Heart right ventricle (tissue), 16 donors: ENCODE data around the gene TWNK. TPM values are rescaled to one million over a fixed set of nuclear protein-coding genes. Genes with fewer than 3 reads are reported as not detected.

Experiments
- ATAC-seq, 8 donors: fragments of 200-7000 bp; cut with Tn5 transposase; one replicate each; pipeline ENCODE4 v1.9.1; 2020; ENCODE audit warnings: mild to moderate bottlenecking in 8 of 8, moderate library complexity in 8 of 8, moderate number of reproducible peaks in 1 of 8
- DNase-seq, 2 donors: peaks; one replicate each; pipeline ENCODE4 v3.0.0-alpha.2; 2020
- H3K27ac ChIP-seq, 10 donors: fragments of 200-600 bp; sonication (generic) in 2 of 10; one replicate each; pipeline versions ENCODE4 v1.5.0 to v1.8.0; 2020 to 2022; ENCODE audit warnings: mild to moderate bottlenecking in 3 of 10
- H3K27me3 ChIP-seq, 7 donors: fragments of 200-600 bp; one replicate each; pipeline ENCODE4 v1.8.0; 2021 to 2022; ENCODE audit warnings: mild to moderate bottlenecking in 2 of 7
- H3K36me3 ChIP-seq, 9 donors: fragments of 200-600 bp; sonication (generic) in 1 of 9; one replicate each; pipeline versions ENCODE4 v1.5.0 to v1.8.0; 2020 to 2022; ENCODE audit warnings: mild to moderate bottlenecking in 2 of 9
- H3K4me1 ChIP-seq, 9 donors: fragments of 200-600 bp; sonication (generic) in 1 of 9; one replicate each; pipeline versions ENCODE4 v1.5.0 to v1.8.0; 2020 to 2022; ENCODE audit warnings: mild to moderate bottlenecking in 4 of 9
- H3K4me3 ChIP-seq, 10 donors: fragments of 200-600 bp; sonication (generic) in 2 of 10; one replicate each; pipeline versions ENCODE4 v1.5.0 to v1.8.0; 2020 to 2022; ENCODE audit warnings: mild to moderate bottlenecking in 7 of 10, moderate library complexity in 2 of 10
- H3K9me3 ChIP-seq, 11 donors: fragments of 200-600 bp in 10 of 11; sonication (generic) in 2 of 11; one replicate each; pipeline versions ENCODE4 v1.5.0 to v1.8.0; 2013 to 2022; ENCODE audit warnings: mild to moderate bottlenecking in 2 of 11, control low read depth in 1 of 11, moderate library complexity in 1 of 11
- CTCF ChIP-seq, 9 donors: fragments of 200-600 bp; sonication (generic) in 2 of 9; IDR thresholded peaks; one replicate each; pipeline versions ENCODE4 v1.5.0 to v1.8.0; 2021 to 2022; ENCODE audit warnings: antibody characterized with exemption in 9 of 9, mild to moderate bottlenecking in 5 of 9, moderate library complexity in 1 of 9
- WGBS, 2 donors: extraction: QIAGEN DNeasy Blood & Tissue Kit; methylation state at CpG; one replicate each; pipeline ENCODE4 v1.1.7; 2013; ENCODE audit warnings: inconsistent platforms in 1 of 2; 5-methylcytosine and 5-hydroxymethylcytosine counted together
- intact Hi-C, 10 donors: fragments of 100-400 bp; cut with DNase I; formaldehyde crosslinking; loops; one replicate each; pipeline versions ENCODE4 v1.11.1 to v1.14.2; 2022
- long read RNA-seq, 3 donors: library from polyadenylated mRNA; unstranded; transcript quantifications; one replicate each; pipeline ENCODE4 v2.0.0, GENCODE V29; 2020 to 2021
- polyA plus RNA-seq, 2 donors: library from polyadenylated mRNA; stranded (reverse); fragments of 200-250 nt; gene quantifications; one replicate each; pipeline ENCODE4 v1.2.3, GENCODE V29; 2013
- total RNA-seq, 10 donors: library from RNA; stranded (reverse); fragmentation: NEBNext Ultra II Directional in 3 of 10; extraction: Animal tissue kit (Norgen Biotek cat#: 25700) in 3 of 10; gene quantifications; one replicate each; pipeline versions ENCODE4 v1.2.1 to v1.2.4, GENCODE V29; 2021 to 2023
- donor health status: Arrhythmogenic right ventricular cardiomyopathy.
- donor health status: ischemic (EF 13 %, LVEDD 7.1; RV severe dilation, severe dysfunction).
- donor health status: healthy with polysubstance abuse.
- donor health status: DM: no; HTN: yes; CAD: no.
- donor health status: DM: no; HTN: no; CAD: no.
- donor health status: ischemic (EF 25% LVEDD 6.9; RV normal size, moderate dysfunction).
- donor health status: ischemic (EF 25% LVEDD 5.7; RV mildly dilated, moderate dysfunction).
- donor health status: healthy.
- donor health status: DM: yes; HTN: yes; CAD: no.
- donor health status: Ischemic cardiomyopathy.
- donor health status: ischemic (EF 35%, LVEDD 5.7; RV mildly dilated, moderate dysfunction).
- donor health status: nonischemic (EF 11% LVEDD 7.7; RV severe dilation, severe dysfunction).
- donor health status: DM: yes; HTN: yes; CAD: no.
- donor health status: PGD.
- donor health status: ischemic (EF 29% LVEDD 5.4; RV normal size, mild dysfunction).
- donor health status: nonischemic (EF 23%, LVEDD 6.1; RV moderate dilation, normal function).

Gene TWNK
- total RNA-seq = 1 to 10 TPM; 4.7 to 7.7 (median 5.4) TPM
- polyA plus RNA-seq = 1 to 10 TPM; 4.2 to 6.1 TPM
- long read RNA-seq, donor 1, transcript TWNK-201 (5 exons, 3,621 nt) = major isoform, 7 of 12 reads
- long read RNA-seq, donor 1, partial matches to known transcripts = 2 of 12 reads
- long read RNA-seq, donor 1, other reads (novel, unspliced or antisense) = 0 of 12 reads
- long read RNA-seq, donor 2, transcript TWNK-201 (5 exons, 3,621 nt) = major isoform, 7 of 10 reads
- long read RNA-seq, donor 2, partial matches to known transcripts = 1 of 10 reads
- long read RNA-seq, donor 2, other reads (novel, unspliced or antisense) = 1 of 10 reads
- long read RNA-seq, donor 3, partial matches to known transcripts = 1 of 8 reads
- long read RNA-seq, donor 3, other reads (novel, unspliced or antisense) = 1 of 8 reads

GRCh38 chr10:100986952-100987684, at the start of gene TWNK, which contains the start of gene MRPL43:
TSS of gene TWNK (plus strand) at chr10:100987543. CDS start at chr10:100988211, 668 bp downstream.
TSS of gene MRPL43 (minus strand) at chr10:100987497. CDS start at chr10:100987443, 54 bp downstream.
- peaks cover 12 to 34% (median 25%) of the 10 kb centered on the region in 9 donors for H3K4me1 ChIP-seq
- intact Hi-C loops = loop anchor here in 2 of 10 donors (5.0 kb wide), 2 partner anchors 40 to 45 kb away; partner anchors contain the start of genes PDZD7 (in 1 of the 2) and SFXN3 (in 1 of the 2)
- no peak for TF ChIP-seq CTCF (IDR thresholded peaks at IDR 0.05)

GRCh38 chr10:100939763-100940344, 47.5 kb upstream of the TWNK start:
- intact Hi-C loops = no loop called here
- H3K4me1 ChIP-seq = no peaks in the 10 kb centered on the region
- H3K9me3 ChIP-seq = no peaks in the 10 kb centered on the region
- H3K4me3 ChIP-seq = no peak overlapping the region
- peaks cover 0 to 99% (median 71%) of the 10 kb centered on the region in 9 donors for H3K36me3 ChIP-seq
- DNase-seq (no peak), ATAC-seq (no peak)
- H3K27me3 ChIP-seq = no peaks in the 10 kb centered on the region
- H3K27ac ChIP-seq = no peak overlapping the region
- no peak for TF ChIP-seq CTCF (IDR thresholded peaks at IDR 0.05)

More at GRCh38 chr10:100986952-100987684, at the start of gene TWNK, which contains the start of gene MRPL43:
- WGBS, 2 donors = 1% methylated on average over 75 of the region's 75 CpGs
- H3K36me3 ChIP-seq = peaks cover 0 to 60% (median 16%) of the 10 kb centered on the region in 9 donors
- peak; percentile 85 for DNase-seq
- peak within 1 kb of the TSS in 9 of 10 donors; percentile 76 to 90 (median 83) for H3K27ac ChIP-seq
- H3K9me3 ChIP-seq = no peaks in the 10 kb centered on the region
- H3K4me3 ChIP-seq = peak within 1 kb of the TSS; percentile 63 to 99 (median 84)
- ATAC-seq = peak; percentile 84 to 94 (median 92)
- no peaks in the 10 kb centered on the region for H3K27me3 ChIP-seq

GRCh38 chr10:100942229-100942628, 45.1 kb upstream of the TWNK start:
- Histone ChIP-seq H3K27ac (no peak overlapping the region), H3K4me1 (no peaks in the 10 kb centered on the region), H3K36me3 (peaks cover 0 to 99% (median 87%) of the 10 kb centered on the region in 9 donors), H3K27me3 (no peaks in the 10 kb centered on the region), H3K4me3 (no peak overlapping the region), H3K9me3 (no peaks in the 10 kb centered on the region)
- WGBS, 2 donors = 97 to 98% methylated on average over 3 of the region's 3 CpGs
- DNase-seq = no peak
- intact Hi-C loops = no loop called here
- no peak for ATAC-seq
- no peak for TF ChIP-seq CTCF (IDR thresholded peaks at IDR 0.05)

GRCh38 chr10:100943508-100943907, 43.8 kb upstream of the TWNK start:
- Histone ChIP-seq H3K4me1 (no peaks in the 10 kb centered on the region), H3K4me3 (no peak overlapping the region), H3K36me3 (peaks cover 3 to 99% (median 91%) of the 10 kb centered on the region in 9 donors), H3K27ac (no peak overlapping the region), H3K9me3 (no peaks in the 10 kb centered on the region), H3K27me3 (no peaks in the 10 kb centered on the region)
- DNase-seq = no peak
- intact Hi-C loops = no loop called here
- no peak for ATAC-seq
- no peak for TF ChIP-seq CTCF (IDR thresholded peaks at IDR 0.05)
